Calu3 (cell line): ENCODE data around the gene KCNC4. TPM values are rescaled to one million over a fixed set of nuclear protein-coding genes. Genes with fewer than 3 reads are reported as not detected.

ENCODE experiments used
- BruUV-seq: library from RNA; stranded (reverse); fragments of 400-500 nt; replicated peaks from 2 replicates; lab custom pipeline; 2021; lab: Mats Ljungman, UMichigan
- CTCF ChIA-PET: fragments of 300-600 bp; sonication (Branson Sonifier 250); formaldehyde crosslinking; loops from one replicate; lab custom pipeline; 2022; ENCODE audit warnings: antibody characterized with exemption; lab: Charles Lee
- DNase-seq: peaks from one replicate; pipeline ENCODE4 v3.0.0; 2022
- H3K27ac Mint-ChIP-seq: one replicate; pipeline ENCODE4 v1.8.0; 2022; ENCODE audit warnings: mixed read lengths; ENCODE audit not compliant: unreplicated experiment
- H3K27me3 Mint-ChIP-seq: one replicate; pipeline ENCODE4 v1.8.0; 2022; ENCODE audit warnings: mixed read lengths; ENCODE audit not compliant: unreplicated experiment
- H3K36me3 Mint-ChIP-seq: one replicate; pipeline ENCODE4 v1.8.0; 2022; ENCODE audit warnings: mild to moderate bottlenecking, moderate library complexity, mixed read lengths; ENCODE audit not compliant: insufficient read depth, unreplicated experiment
- H3K4me1 Mint-ChIP-seq: one replicate; pipeline ENCODE4 v1.8.0; 2022; ENCODE audit warnings: mild to moderate bottlenecking, low read depth, mixed read lengths; ENCODE audit not compliant: unreplicated experiment
- H3K4me3 Mint-ChIP-seq: one replicate; pipeline ENCODE4 v1.8.0; 2022; ENCODE audit warnings: mild to moderate bottlenecking, low read depth, moderate library complexity, mixed read lengths; ENCODE audit not compliant: unreplicated experiment
- H3K9me3 Mint-ChIP-seq: one replicate; pipeline ENCODE4 v1.8.0; 2022; ENCODE audit warnings: low read depth, mixed read lengths; ENCODE audit not compliant: unreplicated experiment
- intact Hi-C: fragments of 100-400 bp; cut with micrococcal nuclease; formaldehyde crosslinking; loops from one replicate; pipeline ENCODE4 v1.10.0; 2022; ENCODE audit not compliant: unreplicated experiment
- total RNA-seq: library from RNA; stranded (reverse); gene quantifications from 2 replicates; pipeline ENCODE4 v1.2.3, GENCODE V29; 2022
- TF ChIP-seq, protein P1 (sequence below): fragments of 200-600 bp; IDR thresholded peaks from one replicate; pipeline ENCODE4 v1.8.0; 2022; ENCODE audit warnings: antibody characterized with exemption; ENCODE audit not compliant: unreplicated experiment

Gene KCNC4
- total RNA-seq, 1 experiment from 2014 or later, result 24.3 TPM

DNA sequence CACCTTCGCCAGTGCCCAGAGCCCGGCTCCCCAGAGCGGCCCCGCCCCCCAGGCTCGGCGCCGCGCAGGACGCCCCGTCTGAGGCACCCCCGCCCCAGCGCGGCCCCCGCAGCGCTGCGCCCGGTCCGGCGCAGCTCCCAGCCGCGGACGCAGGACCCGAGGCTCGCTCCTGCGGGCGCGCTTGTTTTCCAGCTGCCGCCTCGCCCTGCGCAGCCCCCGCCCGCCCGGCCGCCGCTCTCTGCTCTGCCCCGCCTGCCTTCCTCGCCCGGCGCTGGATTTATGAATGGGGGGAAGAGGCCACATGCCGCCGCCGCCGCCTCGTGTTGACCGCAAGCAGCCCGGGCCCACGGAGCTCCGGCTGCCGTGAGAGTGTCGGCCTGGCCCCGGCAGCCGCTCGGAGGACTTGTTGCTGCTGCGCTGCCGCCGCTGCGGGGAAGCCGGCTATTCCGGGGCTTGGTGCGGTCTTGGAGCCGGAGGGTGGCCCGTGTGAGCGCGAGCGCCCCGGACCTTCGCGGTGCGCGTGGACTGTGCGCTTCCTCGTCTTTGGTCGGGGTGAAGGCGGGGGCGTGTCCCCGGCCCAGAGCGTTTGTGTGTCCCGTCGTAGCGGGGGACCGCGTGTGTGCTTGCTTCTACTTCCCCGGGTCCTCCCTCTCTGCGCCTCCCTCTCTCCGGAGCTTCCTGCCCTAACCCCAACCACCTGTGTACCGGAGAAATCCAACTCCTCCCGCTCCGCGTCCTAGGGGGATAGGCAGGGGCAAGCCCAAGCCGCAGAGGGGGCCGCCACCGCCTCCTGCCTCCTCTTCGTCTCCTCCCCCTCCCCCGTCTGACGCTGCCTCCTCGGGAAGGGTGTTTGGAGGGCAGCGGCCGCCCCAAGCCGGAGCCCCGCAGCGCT lies 736 bp downstream of the KCNC4 start:
- Mint-ChIP-seq H3K27me3 (no peaks in the 10 kb centered on the region), H3K9me3 (no peaks in the 10 kb centered on the region), H3K4me1 (peaks cover 30% of the 10 kb centered on the region), H3K36me3 (peaks cover 30% of the 10 kb centered on the region), H3K4me3 (peak overlapping the region; percentile 92), H3K27ac (peak overlapping the region; percentile 72)
- no TSS peak for BruUV-seq
- TF ChIP-seq, protein P1, sequence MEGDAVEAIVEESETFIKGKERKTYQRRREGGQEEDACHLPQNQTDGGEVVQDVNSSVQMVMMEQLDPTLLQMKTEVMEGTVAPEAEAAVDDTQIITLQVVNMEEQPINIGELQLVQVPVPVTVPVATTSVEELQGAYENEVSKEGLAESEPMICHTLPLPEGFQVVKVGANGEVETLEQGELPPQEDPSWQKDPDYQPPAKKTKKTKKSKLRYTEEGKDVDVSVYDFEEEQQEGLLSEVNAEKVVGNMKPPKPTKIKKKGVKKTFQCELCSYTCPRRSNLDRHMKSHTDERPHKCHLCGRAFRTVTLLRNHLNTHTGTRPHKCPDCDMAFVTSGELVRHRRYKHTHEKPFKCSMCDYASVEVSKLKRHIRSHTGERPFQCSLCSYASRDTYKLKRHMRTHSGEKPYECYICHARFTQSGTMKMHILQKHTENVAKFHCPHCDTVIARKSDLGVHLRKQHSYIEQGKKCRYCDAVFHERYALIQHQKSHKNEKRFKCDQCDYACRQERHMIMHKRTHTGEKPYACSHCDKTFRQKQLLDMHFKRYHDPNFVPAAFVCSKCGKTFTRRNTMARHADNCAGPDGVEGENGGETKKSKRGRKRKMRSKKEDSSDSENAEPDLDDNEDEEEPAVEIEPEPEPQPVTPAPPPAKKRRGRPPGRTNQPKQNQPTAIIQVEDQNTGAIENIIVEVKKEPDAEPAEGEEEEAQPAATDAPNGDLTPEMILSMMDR, result no peak
- intact Hi-C loops, result loop anchor here (5.0 kb wide), 1 partner anchor 81 kb away; no protein-coding TSS in a partner anchor
- CTCF ChIA-PET, result interaction anchor here (1.0 to 5.5 kb wide), 3 partner anchors 14 to 249 kb away, joined by 3 to 93 read pairs (median 4); no protein-coding TSS in a partner anchor
- DNase-seq, result peak; percentile 47

DNA sequence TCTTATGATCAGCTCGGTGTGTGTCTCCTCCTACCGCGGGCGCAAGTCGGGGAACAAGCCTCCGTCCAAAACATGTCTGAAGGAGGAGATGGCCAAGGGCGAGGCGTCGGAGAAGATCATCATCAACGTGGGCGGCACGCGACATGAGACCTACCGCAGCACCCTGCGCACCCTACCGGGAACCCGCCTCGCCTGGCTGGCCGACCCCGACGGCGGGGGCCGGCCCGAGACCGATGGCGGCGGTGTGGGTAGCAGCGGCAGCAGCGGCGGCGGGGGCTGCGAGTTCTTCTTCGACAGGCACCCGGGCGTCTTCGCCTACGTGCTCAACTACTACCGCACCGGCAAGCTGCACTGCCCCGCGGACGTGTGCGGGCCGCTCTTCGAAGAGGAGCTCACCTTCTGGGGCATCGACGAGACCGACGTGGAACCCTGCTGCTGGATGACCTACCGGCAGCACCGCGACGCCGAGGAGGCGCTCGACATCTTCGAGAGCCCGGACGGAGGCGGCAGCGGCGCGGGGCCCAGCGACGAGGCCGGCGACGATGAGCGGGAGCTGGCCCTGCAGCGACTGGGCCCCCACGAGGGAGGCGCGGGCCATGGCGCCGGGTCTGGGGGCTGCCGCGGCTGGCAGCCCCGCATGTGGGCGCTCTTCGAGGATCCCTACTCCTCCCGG lies 1.5 kb downstream of the KCNC4 start:
- H3K9me3 Mint-ChIP-seq, result no peaks in the 10 kb centered on the region
- BruUV-seq, result TSS peak; percentile 31
- peak overlapping the region; percentile 72 for H3K27ac Mint-ChIP-seq
- TF ChIP-seq, protein P1, result no peak
- peaks cover 31% of the 10 kb centered on the region for H3K4me1 Mint-ChIP-seq
- H3K36me3 Mint-ChIP-seq, result peaks cover 30% of the 10 kb centered on the region
- peak overlapping the region; percentile 92 for H3K4me3 Mint-ChIP-seq
- no peaks in the 10 kb centered on the region for H3K27me3 Mint-ChIP-seq
- intact Hi-C loops, result loop anchor here (5.0 kb wide), 1 partner anchor 81 kb away; no protein-coding TSS in a partner anchor
- DNase-seq, result peak; percentile 7
- CTCF ChIA-PET, result interaction anchor here (1.6 to 5.5 kb wide), 2 partner anchors 15 to 101 kb away, joined by 4 to 93 read pairs; no protein-coding TSS in a partner anchor

DNA sequence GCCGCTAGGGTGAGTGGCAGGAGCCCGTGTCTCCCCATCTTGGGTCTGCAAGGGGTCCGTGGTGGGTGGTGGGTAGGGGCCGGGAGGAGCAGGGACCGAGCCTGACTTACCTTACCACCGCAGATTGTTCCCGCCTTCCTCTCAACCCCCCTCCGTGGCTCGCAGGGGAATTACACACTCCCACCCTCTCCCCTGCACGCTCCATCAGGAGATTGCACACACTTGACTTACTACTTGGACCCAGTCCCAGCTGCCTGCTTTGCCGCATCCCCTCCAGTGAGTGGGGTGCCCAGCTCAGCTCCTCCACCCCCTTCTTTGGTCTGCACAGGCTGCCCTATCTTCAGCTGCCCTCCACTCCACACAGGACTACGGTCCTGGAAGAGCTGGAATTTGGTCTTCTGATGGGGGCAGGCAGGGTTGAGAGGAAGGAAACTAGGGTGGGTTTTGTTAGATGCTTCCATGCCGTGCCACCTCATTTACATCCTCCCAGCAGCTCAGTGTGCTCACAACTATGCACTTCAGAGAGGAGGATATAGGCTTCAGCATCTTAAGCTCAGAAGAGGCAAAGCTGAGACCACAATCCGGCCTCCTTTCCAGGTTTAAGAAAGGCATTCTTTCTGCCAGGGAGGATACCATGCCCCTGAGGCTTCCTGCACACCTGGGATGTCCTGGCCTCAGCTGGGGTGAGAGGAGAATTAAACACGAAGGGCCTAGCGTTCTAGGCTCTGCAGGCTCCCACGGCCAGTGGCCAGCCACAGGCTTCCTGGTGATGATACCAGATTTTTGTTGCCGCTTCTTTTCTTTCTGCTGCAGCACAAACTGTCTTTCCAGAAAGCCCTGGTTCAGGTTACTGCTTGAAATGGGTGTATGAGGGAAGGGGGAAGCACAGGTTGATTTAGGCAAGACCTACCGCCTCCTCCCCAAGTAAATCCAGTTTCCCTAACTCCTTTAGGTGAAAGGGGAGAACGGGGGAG lies 2.3 kb downstream of the KCNC4 start:
- CTCF ChIA-PET, result interaction anchor here (0.6 to 0.8 kb wide), 2 partner anchors 100 to 248 kb away, joined by 3 to 4 read pairs; no protein-coding TSS in a partner anchor
- Mint-ChIP-seq H3K36me3 (peaks cover 30% of the 10 kb centered on the region), H3K27me3 (no peaks in the 10 kb centered on the region), H3K9me3 (no peaks in the 10 kb centered on the region), H3K27ac (peak overlapping the region; percentile 89), H3K4me3 (peak overlapping the region; percentile 92), H3K4me1 (peaks cover 35% of the 10 kb centered on the region)
- no TSS peak for BruUV-seq
- intact Hi-C loops, result loop anchor here (5.0 kb wide), 1 partner anchor 80 kb away; no protein-coding TSS in a partner anchor
- peak; percentile 10 for DNase-seq
- TF ChIP-seq, protein P1, result no peak
